SK-N-SH (cell line): ENCODE measurements around the gene MAU2. TPM values are rescaled to one million over a fixed set of nuclear protein-coding genes. Genes with fewer than 3 reads are reported as not detected.

Experiments used
- CTCF ChIA-PET: fragments of 300-600, 350-600 bp; formaldehyde crosslinking; extraction: SDS; loops from one replicate; lab custom pipeline; 2021; lab: Yijun Ruan, JAX
- POLR2A ChIA-PET: fragments of 350-600 bp; sonication (Branson Sonifier 250); formaldehyde crosslinking; extraction: SDS; loops from one replicate; lab custom pipeline; 2020; ENCODE audit warnings: antibody characterized with exemption, inconsistent platforms; lab: Yijun Ruan, JAX
- DNase-seq: peaks from one replicate; pipeline ENCODE4 v3.0.0; 2012
- H2AFZ ChIP-seq: fragments of 200-600 bp; sonication (generic); 2 replicates; pipeline ENCODE4 v1.8.1; 2016; ENCODE audit warnings: antibody characterized with exemption, mild to moderate bottlenecking, low read depth
- H3F3A ChIP-seq: fragments of 200-600 bp; sonication (generic); replicated peaks from 2 replicates; pipeline ENCODE3; 2016; ENCODE audit warnings: antibody characterized with exemption, mild to moderate bottlenecking; ENCODE audit not compliant: insufficient read depth
- H3K27ac ChIP-seq, 2 experiments: fragments of 200-500 bp in 1 of 2; fragments of 200-600 bp in 1 of 2; sonication (Bioruptor generic) in 1 of 2; sonication (generic), shearing (Covaris generic) in 1 of 2; 2 replicates each; pipeline versions ENCODE4 v1.5.1 to v1.6.1; 2014 to 2016; ENCODE audit warnings: low read depth in 2 of 2, inconsistent platforms in 1 of 2, low read length in 1 of 2, mild to moderate bottlenecking in 1 of 2, mixed read lengths in 1 of 2
- H3K27me3 ChIP-seq: fragments of 200-600 bp; sonication (generic), shearing (Covaris generic); 2 replicates; pipeline ENCODE4 v1.6.1; 2016; ENCODE audit warnings: mixed run types; ENCODE audit not compliant: insufficient read depth
- H3K36me3 ChIP-seq, 2 experiments: fragments of 200-500 bp in 1 of 2; fragments of 200-600 bp in 1 of 2; sonication (Bioruptor generic) in 1 of 2; sonication (generic) in 1 of 2; replicated peaks in 1 of 2; 2 replicates each; pipeline versions ENCODE3 to v1.5.1; 2014 to 2016; ENCODE audit warnings: low read length in 1 of 2, mild to moderate bottlenecking in 1 of 2; ENCODE audit not compliant: insufficient read depth in 2 of 2, control insufficient read depth in 1 of 2
- H3K4me1 ChIP-seq, 2 experiments: fragments of 200-500 bp in 1 of 2; fragments of 200-600 bp in 1 of 2; sonication (Bioruptor generic) in 1 of 2; sonication (generic), shearing (Covaris generic) in 1 of 2; 2 replicates each; pipeline versions ENCODE4 v1.5.1 to v1.6.1; 2014 to 2016; ENCODE audit warnings: low read depth in 1 of 2, low read length in 1 of 2, mixed run types in 1 of 2; ENCODE audit not compliant: insufficient read depth in 2 of 2, control insufficient read depth in 1 of 2
- H3K4me2 ChIP-seq: fragments of 200-600 bp; sonication (generic), shearing (Covaris generic); 2 replicates; pipeline ENCODE4 v1.6.1; 2017; ENCODE audit warnings: mixed run types
- H3K4me3 ChIP-seq, 2 experiments: fragments of 200-500 bp in 1 of 2; fragments of 200-600 bp in 1 of 2; sonication (Bioruptor generic) in 1 of 2; sonication (generic), shearing (Covaris generic) in 1 of 2; 2 replicates each; pipeline versions ENCODE4 v1.5.1 to v1.8.1; 2014 to 2016; ENCODE audit warnings: low read depth in 2 of 2, inconsistent platforms in 1 of 2, low read length in 1 of 2, mild to moderate bottlenecking in 1 of 2, mixed read lengths in 1 of 2, moderate library complexity in 1 of 2
- H3K79me2 ChIP-seq: fragments of 200-600 bp; sonication (generic); 2 replicates; pipeline ENCODE4 v1.8.1; 2017; ENCODE audit warnings: mild to moderate bottlenecking; ENCODE audit not compliant: insufficient read depth
- H3K9ac ChIP-seq: fragments of 200-600 bp; sonication (generic); 2 replicates; pipeline ENCODE4 v1.6.1; 2017; ENCODE audit warnings: mixed run types
- H3K9me2 ChIP-seq: fragments of 200-600 bp; sonication (generic); 2 replicates; pipeline ENCODE4 v1.6.1; 2017; ENCODE audit warnings: mixed run types
- H3K9me3 ChIP-seq: fragments of 200-600 bp; sonication (generic); 2 replicates; pipeline ENCODE4 v1.6.1; 2017; ENCODE audit warnings: mixed run types, mild to moderate bottlenecking, moderate library complexity
- H4K20me1 ChIP-seq: fragments of 200-600 bp; sonication (generic); 2 replicates; pipeline ENCODE4 v1.6.1; 2017; ENCODE audit warnings: mild to moderate bottlenecking, mixed run types; ENCODE audit not compliant: insufficient read depth
- ELF1 ChIP-seq: IDR thresholded peaks from 2 replicates; pipeline ENCODE4 v1.4.0; 2012
- EZH2phosphoT487 ChIP-seq: fragments of 200-600 bp; sonication (generic); IDR thresholded peaks from 2 replicates; pipeline ENCODE4 v1.6.1; 2017; ENCODE audit warnings: low read depth, mixed run types, mild to moderate bottlenecking, antibody characterized with exemption, moderate library complexity, borderline replicate concordance
- FOXJ3 ChIP-seq: sonication (generic); formaldehyde crosslinking; IDR thresholded peaks from 2 replicates; pipeline ENCODE4 v1.5.1; 2020; ENCODE audit warnings: mild to moderate bottlenecking, missing genetic modification reagents
- FOXM1 ChIP-seq: IDR thresholded peaks from 2 replicates; pipeline ENCODE4 v1.4.0; 2012; ENCODE audit warnings: low read depth, mild to moderate bottlenecking
- MEF2A ChIP-seq: IDR thresholded peaks from 2 replicates; pipeline ENCODE4 v1.4.0; 2012; ENCODE audit warnings: low read depth, borderline replicate concordance
- MXI1 ChIP-seq: IDR thresholded peaks from 2 replicates; pipeline ENCODE4 v1.6.1; 2012; ENCODE audit warnings: mild to moderate bottlenecking, low read depth, low read length, improper control_type of control experiment
- NFIC ChIP-seq: IDR thresholded peaks from 2 replicates; pipeline ENCODE4 v1.4.0; 2012; ENCODE audit warnings: borderline replicate concordance
- NRF1 ChIP-seq: IDR thresholded peaks from 2 replicates; pipeline ENCODE4 v1.6.1; 2012; ENCODE audit warnings: low read depth, mild to moderate bottlenecking, low read length
- RXRA ChIP-seq: IDR thresholded peaks from 2 replicates; pipeline ENCODE4 v1.4.0; 2012; ENCODE audit warnings: low read depth, mild to moderate bottlenecking, borderline replicate concordance
- SMC3 ChIP-seq: IDR thresholded peaks from 2 replicates; pipeline ENCODE4 v1.6.1; 2012; ENCODE audit warnings: low read depth, low read length, improper control_type of control experiment
- TAF1 ChIP-seq: IDR thresholded peaks from 2 replicates; pipeline ENCODE4 v1.6.1; 2012; ENCODE audit warnings: low read depth, mild to moderate bottlenecking, low read length, moderate library complexity, borderline replicate concordance
- TCF12 ChIP-seq: IDR thresholded peaks from 2 replicates; pipeline ENCODE4 v1.4.0; 2012
- YY1 ChIP-seq: IDR thresholded peaks from 2 replicates; pipeline ENCODE4 v1.4.0; 2012; ENCODE audit warnings: low read depth, mild to moderate bottlenecking
- WGBS: methylation state at CpG from one replicate; pipeline ENCODE4 v1.1.6; 2017; ENCODE audit warnings: low lambda C conversion rate; 5-methylcytosine and 5-hydroxymethylcytosine counted together
- polyA plus RNA-seq, 3 experiments: library from polyadenylated mRNA; depleted of rRNA; stranded (reverse); fragments of >200 nt; gene quantifications; 2 replicates each; pipeline ENCODE4 v1.2.3, GENCODE V29; 2012
- TF ChIP-seq, protein P1 (sequence below): fragments of 150-350 bp; IDR thresholded peaks from 2 replicates; pipeline ENCODE4 v1.6.1; 2017; ENCODE audit warnings: antibody characterized with exemption, low read length, low read depth, borderline replicate concordance
- TF ChIP-seq, protein P2 (sequence below): IDR thresholded peaks from 2 replicates; pipeline ENCODE4 v1.4.0; 2012; ENCODE audit warnings: low read depth, borderline replicate concordance
- TF ChIP-seq, protein P3 (sequence below): IDR thresholded peaks from 2 replicates; pipeline ENCODE4 v1.4.0; 2012; ENCODE audit warnings: low read depth, borderline replicate concordance
- TF ChIP-seq, protein P4 (sequence below): IDR thresholded peaks from 2 replicates; pipeline ENCODE4; 2012
- TF ChIP-seq, protein P5 (sequence below): IDR thresholded peaks from 2 replicates; pipeline ENCODE4 v1.6.1; 2012; ENCODE audit warnings: mild to moderate bottlenecking, low read depth, low read length, moderate library complexity

Gene MAU2
- polyA plus RNA-seq, 1 of the 3 experiments (the other 2 are of a cell fraction): 17.6 TPM

DNA sequence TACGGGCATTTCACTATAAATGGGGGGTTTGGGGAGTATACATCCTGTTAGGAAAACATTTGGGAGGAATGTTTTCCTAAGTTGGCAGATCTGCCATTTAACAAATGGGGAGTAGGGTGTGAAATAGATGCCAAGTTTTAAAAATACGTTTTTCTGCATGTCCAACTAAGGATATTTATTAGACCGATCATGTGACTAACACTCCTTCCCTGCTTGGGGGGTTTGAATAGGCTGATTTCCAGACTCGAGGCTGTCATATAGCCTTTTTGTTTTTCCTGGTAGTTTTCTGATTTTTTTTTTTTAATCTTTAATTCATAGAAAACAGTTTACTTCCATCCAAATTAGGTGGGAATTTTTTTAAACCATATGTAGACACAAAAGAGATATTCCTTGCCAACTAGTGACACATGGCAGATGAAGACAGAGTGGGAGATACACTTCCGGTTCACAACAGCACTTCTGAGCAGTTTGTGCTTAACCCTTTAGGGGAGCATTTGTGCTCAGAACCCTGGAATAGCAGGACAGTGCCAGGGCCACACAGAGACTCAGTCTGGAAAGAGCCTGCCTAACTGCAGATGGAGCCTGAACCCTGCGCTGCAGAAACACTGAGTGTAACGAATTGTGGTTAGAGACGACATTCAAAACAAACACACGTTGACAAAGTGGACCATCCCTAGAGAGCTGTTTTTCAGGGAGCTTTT is 79.3 kb downstream of the MAU2 start (continued):
- TF ChIP-seq, protein P1, sequence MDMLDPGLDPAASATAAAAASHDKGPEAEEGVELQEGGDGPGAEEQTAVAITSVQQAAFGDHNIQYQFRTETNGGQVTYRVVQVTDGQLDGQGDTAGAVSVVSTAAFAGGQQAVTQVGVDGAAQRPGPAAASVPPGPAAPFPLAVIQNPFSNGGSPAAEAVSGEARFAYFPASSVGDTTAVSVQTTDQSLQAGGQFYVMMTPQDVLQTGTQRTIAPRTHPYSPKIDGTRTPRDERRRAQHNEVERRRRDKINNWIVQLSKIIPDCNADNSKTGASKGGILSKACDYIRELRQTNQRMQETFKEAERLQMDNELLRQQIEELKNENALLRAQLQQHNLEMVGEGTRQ: no peak
- no peak for TF ChIP-seq RXRA

DNA sequence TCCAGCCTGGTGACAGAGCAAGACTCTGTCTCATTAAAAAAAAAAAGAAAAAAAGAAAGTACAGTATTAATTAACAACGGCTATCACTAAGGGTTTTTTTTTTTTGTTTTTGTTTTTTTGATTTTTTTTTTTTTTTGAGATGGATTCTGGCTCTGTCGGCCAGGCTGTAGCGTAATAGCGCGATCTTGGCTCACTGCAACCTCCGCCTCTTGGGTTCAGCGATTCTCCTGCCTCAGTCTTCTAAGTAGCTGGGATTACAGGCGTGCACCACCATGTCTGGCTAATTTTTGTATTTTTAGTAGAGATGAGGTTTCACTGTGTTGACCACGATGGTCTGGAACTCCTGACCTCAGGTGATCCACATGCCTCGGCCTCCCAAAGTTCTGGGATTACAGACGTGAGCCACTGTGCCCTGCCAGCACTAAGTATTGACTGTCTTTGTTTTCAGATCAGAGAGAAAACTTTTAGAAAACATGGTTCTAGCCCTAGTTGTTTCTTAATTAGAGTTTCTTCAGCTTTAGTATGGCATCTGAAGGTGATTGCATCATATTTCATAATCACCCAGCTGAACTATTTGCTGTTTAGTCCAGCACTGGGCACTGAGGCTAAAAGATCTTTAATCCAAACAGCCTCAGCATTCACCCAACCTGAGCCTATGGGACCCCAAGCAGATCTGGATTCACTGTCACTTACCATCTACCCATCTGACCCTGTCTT is 82.2 kb downstream of the MAU2 start:
- POLR2A ChIA-PET: interaction anchor here (0.6 kb wide), 1 partner anchor 18 kb away, joined by 3 read pairs; no protein-coding TSS in a partner anchor
- H3K9me2 ChIP-seq: no peaks in the 10 kb centered on the region
- H3K4me2 ChIP-seq: no peak overlapping the region
- TF ChIP-seq, protein P2, sequence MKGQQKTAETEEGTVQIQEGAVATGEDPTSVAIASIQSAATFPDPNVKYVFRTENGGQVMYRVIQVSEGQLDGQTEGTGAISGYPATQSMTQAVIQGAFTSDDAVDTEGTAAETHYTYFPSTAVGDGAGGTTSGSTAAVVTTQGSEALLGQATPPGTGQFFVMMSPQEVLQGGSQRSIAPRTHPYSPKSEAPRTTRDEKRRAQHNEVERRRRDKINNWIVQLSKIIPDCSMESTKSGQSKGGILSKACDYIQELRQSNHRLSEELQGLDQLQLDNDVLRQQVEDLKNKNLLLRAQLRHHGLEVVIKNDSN: no peak
- TF ChIP-seq EZH2phosphoT487: no peak
- TF ChIP-seq, protein P3, sequence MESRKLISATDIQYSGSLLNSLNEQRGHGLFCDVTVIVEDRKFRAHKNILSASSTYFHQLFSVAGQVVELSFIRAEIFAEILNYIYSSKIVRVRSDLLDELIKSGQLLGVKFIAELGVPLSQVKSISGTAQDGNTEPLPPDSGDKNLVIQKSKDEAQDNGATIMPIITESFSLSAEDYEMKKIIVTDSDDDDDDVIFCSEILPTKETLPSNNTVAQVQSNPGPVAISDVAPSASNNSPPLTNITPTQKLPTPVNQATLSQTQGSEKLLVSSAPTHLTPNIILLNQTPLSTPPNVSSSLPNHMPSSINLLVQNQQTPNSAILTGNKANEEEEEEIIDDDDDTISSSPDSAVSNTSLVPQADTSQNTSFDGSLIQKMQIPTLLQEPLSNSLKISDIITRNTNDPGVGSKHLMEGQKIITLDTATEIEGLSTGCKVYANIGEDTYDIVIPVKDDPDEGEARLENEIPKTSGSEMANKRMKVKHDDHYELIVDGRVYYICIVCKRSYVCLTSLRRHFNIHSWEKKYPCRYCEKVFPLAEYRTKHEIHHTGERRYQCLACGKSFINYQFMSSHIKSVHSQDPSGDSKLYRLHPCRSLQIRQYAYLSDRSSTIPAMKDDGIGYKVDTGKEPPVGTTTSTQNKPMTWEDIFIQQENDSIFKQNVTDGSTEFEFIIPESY: no peak
- TF ChIP-seq FOXM1: no peak
- TF ChIP-seq, protein P4, sequence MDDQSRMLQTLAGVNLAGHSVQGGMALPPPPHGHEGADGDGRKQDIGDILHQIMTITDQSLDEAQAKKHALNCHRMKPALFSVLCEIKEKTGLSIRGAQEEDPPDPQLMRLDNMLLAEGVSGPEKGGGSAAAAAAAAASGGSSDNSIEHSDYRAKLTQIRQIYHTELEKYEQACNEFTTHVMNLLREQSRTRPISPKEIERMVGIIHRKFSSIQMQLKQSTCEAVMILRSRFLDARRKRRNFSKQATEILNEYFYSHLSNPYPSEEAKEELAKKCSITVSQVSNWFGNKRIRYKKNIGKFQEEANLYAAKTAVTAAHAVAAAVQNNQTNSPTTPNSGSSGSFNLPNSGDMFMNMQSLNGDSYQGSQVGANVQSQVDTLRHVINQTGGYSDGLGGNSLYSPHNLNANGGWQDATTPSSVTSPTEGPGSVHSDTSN: no peak
- TF ChIP-seq ELF1: no peak
- TF ChIP-seq TAF1: no peak
- TF ChIP-seq NRF1: no peak
- no peak for TF ChIP-seq YY1
- TF ChIP-seq, protein P5, sequence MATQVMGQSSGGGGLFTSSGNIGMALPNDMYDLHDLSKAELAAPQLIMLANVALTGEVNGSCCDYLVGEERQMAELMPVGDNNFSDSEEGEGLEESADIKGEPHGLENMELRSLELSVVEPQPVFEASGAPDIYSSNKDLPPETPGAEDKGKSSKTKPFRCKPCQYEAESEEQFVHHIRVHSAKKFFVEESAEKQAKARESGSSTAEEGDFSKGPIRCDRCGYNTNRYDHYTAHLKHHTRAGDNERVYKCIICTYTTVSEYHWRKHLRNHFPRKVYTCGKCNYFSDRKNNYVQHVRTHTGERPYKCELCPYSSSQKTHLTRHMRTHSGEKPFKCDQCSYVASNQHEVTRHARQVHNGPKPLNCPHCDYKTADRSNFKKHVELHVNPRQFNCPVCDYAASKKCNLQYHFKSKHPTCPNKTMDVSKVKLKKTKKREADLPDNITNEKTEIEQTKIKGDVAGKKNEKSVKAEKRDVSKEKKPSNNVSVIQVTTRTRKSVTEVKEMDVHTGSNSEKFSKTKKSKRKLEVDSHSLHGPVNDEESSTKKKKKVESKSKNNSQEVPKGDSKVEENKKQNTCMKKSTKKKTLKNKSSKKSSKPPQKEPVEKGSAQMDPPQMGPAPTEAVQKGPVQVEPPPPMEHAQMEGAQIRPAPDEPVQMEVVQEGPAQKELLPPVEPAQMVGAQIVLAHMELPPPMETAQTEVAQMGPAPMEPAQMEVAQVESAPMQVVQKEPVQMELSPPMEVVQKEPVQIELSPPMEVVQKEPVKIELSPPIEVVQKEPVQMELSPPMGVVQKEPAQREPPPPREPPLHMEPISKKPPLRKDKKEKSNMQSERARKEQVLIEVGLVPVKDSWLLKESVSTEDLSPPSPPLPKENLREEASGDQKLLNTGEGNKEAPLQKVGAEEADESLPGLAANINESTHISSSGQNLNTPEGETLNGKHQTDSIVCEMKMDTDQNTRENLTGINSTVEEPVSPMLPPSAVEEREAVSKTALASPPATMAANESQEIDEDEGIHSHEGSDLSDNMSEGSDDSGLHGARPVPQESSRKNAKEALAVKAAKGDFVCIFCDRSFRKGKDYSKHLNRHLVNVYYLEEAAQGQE: no peak
- no peak for TF ChIP-seq MEF2A
- no peak for TF ChIP-seq SMC3
- no peak for TF ChIP-seq FOXJ3
- no peak for TF ChIP-seq MXI1
- no peak for TF ChIP-seq NFIC
- no peak for TF ChIP-seq TCF12
- H3K36me3 ChIP-seq: no peaks in the 10 kb centered on the region
- H3K27me3 ChIP-seq: no peaks in the 10 kb centered on the region
- H3K4me3 ChIP-seq: no peak overlapping the region
- peaks cover 54% of the 10 kb centered on the region for H3K79me2 ChIP-seq
- H2AFZ ChIP-seq: 0 out of 2 replicates have a peak overlapping the region, but pooled peaks have one; percentile 18
- 93% methylated on average over 11 of the region's 11 CpGs for WGBS
- peaks cover 15% of the 10 kb centered on the region for H4K20me1 ChIP-seq
- H3K9me3 ChIP-seq: no peaks in the 10 kb centered on the region
- H3K27ac ChIP-seq: 0 out of 4 replicates have a peak overlapping the region, but pooled peaks of 1 of the 2 experiments have one; percentile 12
- DNase-seq: no peak
- H3F3A ChIP-seq: peaks cover 39% of the 10 kb centered on the region
- H3K9ac ChIP-seq: no peak overlapping the region
- peaks cover 18 to 20% of the 10 kb centered on the region in 2 experiments; a peak in 3 of 4 replicates for H3K4me1 ChIP-seq
- CTCF ChIA-PET: interaction anchor here (1.2 to 4.6 kb wide), 4 partner anchors 10 to 88 kb away, joined by 3 to 23 read pairs (median 5); no protein-coding TSS in a partner anchor
